HG03432 (cell line): Measurements from ENCODE around the gene PDE4B.

Experiments used
- ATAC-seq: cut with Tn5 transposase; IDR thresholded peaks from one replicate; pipeline ENCODE4 v1.9.1; 2021; ENCODE audit warnings: mild to moderate bottlenecking, moderate library complexity; ENCODE audit not compliant: unreplicated experiment

The PDE4B gene

DNA sequence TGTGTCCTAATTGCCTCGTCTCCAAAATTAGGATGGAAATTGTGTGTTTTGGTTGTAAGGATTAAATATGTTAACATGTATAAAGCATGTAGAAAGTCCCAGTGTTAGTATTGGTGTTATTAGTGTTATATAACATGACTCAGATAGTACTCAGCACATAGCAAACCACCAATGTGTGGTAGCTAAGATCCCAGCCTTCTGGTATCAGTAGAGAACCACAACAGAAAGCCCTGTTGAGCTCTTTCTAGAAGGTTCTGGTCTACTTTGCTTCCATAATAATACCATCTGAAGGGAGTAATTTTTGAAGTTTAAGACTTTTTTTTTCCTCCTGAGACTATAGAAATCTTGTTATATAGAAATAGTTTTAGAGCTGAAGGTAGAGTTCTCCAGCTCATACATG is 481.9 kb downstream of the PDE4B start:
- peak; percentile 38 for ATAC-seq

DNA sequence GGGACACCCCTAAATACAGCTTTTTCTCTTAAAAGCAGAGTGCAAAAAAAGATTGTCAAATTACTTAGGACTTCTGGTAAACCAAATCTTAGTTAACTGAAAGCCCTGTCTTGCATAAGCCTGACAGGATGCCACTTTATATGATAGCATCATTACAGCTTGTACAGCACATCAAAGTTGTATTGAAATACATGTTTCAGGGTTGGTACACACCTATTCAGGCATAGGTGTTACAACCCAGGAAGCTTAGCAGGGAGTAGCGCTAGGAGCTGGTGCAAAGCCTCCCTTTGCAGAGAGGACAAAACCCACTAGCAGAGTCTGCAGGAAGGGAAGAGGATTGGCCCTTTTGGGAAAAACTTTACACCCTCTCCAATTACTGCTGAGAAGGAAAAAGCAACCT is 482.4 kb downstream of the PDE4B start:
- ATAC-seq, result no peak

DNA sequence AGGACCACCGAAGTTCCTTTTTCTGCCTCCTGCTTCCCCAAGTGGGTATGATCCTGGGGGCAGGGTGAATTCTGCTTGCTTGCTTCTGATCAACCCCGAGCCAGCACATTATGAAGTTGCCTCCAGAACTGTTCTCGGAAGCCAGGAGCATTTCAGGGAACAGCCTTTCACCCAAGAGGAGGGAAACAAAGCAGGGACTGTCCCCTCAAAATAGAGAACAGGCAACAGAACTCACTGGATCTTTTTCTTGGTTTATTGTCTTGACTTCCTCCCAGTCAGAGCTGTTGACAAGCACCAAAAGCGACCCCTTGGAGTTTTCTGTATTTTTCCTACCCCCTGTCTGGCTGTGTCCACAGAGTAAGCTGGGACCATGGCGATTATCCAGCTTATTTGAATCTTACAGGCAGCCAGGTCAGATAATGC is 482.9 kb downstream of the PDE4B start:
- no peak for ATAC-seq

DNA sequence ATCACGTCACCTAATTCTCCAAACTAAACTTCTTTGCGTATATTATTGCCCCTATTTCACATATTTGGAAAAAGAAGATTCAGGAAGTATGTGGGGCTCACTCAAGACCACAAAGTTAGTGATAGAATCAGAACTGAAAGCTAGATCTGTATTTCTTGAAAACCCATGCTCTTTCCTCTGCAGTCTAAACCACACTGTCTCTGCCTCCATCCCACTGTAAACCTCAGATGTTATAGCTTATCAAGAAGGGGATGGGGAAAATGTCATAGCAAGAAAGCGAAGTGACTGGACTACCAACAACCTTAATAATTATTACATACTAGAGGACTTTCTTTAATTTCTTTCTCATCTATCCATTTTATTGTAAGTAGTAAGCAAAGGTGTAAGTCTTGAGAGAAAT is 483.5 kb downstream of the PDE4B start:
- ATAC-seq, result peak; percentile 85

DNA sequence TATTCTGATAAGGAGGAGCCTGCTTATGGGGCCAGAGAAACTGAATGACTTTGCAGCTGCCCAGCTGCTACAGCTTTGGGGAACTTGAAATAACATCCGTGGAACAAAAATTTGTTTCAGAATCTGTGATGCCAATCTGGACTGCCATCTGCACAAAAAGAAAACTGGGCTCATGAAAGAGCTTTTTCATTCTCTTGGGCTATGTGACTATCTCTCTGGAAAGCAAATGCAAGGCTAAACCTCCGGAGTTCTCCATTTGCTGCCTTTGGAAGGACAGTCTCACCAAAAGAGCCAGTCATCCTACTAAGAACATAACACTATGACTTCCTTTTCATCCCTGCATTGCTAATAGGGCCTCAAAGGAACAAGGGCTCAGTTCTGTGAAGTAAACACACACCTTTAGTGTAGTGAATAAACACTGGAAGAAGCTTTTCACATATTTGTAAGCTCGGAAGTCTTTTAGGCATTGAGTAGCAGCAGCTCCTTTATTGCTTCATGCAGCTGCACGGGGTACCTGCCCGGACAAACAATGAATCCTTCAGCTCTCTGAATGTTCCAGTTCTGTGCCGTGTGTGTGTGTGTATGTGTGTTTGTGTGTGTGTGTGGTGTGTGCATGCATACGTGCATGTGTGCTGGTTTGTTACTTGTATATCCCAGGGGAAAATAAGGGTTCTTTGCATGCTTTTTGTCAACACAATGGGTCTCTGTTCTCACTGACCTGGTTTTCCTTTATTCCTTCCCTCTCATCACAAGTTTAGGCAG is 485.7 kb downstream of the PDE4B start:
- ATAC-seq, result peak; percentile 23

DNA sequence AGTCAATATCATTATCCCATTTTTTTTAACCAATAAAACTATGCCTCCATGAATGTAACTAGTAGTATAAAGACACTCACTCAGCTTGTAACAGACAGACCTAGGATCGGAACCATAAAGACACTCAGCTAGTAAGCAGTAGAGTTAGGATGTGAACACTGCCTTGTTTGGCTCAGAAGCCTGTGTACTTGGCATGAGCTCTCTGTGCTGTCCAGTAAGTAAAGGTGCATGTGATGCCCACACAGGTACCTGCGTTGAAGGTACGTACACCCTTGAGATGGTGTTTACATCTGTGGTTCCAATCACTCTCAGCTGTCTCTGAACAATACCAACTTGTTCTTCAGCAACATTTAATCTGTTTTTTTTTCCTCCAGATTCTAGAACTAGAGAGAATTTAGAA is 489.1 kb downstream of the PDE4B start:
- no peak for ATAC-seq

DNA sequence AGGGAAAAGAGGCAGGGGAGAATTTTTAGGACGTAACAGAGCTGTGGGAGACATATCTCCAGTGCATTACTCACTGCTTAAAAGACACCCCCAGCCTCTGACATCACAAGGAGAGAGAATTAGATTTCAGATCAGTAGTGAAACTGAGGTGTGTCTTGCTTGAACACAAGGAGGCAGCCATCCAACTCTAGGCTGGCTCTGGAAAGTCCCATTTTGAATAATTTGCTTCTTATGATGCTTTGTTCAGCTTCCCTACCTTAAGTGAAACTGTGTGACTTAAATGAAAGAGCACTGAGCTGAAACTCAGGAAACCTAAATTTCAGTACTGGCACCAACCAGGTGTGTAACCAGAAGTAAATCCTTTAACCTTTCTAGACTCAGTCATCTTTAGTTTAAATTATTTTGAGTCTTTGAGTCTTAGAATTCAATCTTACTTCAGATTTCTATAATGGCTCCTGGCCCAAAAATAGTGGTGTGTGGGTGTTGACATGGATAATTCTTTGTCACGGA is 489.7 kb downstream of the PDE4B start:
- peak; percentile 82 for ATAC-seq

DNA sequence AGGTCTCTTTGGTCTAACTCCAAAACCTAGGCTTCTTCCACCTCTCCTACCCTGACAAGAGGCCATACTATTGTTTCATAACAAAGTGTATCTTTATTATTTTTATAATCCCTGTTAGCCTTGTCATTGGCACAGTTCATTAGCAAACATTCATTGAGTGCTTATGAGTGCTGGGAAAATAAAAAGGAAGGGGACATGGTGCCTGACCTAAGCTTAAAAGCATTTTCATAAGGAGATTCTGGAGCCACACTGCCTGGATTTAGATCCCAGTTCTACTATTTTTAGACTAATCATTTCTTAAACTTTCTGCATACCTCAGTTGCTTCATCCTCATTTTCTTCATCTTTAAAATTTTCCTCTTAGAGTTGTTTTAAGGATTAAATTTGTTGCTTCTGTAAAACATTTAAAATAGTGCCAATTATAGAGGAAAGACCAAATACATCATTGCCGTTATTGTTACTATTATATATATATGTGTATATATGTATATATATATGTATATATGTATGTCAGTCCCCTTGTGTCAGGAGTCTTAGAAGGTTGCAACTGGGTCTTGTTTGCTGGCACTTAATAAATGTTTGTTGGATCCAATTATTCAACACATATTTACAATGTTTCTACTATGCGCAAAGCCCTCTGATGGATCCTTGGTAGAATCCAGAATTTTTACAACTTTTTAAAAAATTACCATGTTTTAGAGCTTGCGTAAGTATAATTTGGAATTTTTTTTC is 490.4 kb downstream of the PDE4B start:
- ATAC-seq, result no peak

DNA sequence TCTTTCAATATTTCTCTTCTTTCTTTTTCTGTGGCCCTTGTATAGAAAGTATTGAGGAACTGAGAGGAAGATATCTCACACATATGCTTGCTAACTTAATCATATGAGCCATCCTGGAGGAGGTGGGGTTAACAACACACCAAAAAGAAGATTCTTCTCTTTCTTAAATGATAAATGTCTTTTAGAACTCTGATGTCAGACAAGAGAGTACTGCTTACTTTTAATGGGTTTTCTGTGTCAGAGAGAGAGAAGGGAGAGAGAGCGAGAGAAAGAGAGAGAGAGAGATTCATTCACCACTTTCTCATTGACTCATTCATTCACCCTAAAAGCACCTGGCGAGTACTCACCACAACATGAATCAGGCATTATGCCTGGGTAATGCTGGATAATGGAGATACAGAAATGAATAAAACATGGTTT is 490.9 kb downstream of the PDE4B start:
- ATAC-seq, result peak; percentile 71

DNA sequence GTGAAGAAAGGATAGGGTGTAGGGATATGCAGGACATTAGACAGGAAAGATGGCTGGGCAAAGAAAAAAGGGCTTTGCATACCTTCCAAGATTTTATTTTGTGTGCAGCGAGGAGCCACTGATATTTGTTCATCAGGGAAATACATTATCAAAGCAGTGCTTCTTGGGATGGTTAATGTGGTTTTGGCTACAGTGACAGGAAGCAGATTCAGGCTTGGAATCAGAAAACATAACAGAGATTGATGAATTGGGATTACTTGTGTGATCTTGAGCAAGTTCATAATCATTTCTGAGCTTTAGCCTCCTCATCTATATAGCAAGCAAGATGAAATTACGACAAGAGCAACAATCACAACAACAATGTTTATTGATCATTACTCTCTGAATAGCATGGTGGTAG is 492.1 kb downstream of the PDE4B start:
- ATAC-seq, result no peak

DNA sequence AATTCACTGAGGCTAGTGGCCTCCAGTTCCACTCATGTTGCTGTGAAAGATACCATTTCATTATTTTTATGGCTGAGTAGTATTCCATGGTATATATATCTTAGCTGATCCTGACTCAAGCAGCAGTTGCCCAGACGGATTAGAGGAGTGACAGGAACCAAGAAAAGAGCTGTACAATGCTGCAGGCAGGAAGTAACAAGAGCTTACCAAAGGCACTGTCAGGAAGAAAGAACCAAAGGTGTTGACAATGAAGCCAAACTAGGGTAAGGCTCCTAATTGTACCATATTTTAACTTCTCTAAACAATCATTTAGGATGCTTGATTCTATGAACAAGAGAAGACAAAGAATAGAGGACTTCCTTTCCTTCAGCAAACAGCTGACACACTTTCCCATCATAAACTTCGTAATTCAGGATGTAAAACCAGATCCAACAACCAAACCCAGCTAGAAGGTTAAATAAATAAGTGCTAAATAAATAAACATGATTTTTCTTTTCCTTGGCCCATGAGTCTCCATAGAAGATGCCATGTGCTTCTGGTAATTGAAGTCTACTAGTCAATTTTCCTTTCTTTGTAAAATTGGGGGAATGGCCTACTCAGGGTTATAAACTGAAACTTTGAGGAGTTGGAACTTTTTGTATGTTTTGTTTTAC is 493.0 kb downstream of the PDE4B start:
- no peak for ATAC-seq

DNA sequence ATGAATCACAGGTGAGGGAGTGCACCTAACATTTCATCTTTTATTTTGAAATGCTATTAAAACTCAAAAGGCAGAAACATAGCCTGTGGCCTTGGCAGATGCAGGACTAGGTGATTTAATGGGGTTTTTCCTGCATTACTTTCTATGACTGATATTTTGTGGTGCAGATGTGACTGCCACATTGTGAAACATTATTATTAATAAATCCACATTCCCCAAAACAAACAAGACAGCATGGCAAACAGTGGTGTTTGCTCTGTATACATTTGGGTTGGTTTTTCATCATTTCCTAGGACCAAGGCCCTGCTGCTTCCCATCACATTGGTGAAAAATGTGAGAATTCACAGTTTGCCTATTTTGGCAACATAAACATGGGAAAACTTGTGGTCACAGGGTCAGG is 493.6 kb downstream of the PDE4B start:
- ATAC-seq, result no peak

DNA sequence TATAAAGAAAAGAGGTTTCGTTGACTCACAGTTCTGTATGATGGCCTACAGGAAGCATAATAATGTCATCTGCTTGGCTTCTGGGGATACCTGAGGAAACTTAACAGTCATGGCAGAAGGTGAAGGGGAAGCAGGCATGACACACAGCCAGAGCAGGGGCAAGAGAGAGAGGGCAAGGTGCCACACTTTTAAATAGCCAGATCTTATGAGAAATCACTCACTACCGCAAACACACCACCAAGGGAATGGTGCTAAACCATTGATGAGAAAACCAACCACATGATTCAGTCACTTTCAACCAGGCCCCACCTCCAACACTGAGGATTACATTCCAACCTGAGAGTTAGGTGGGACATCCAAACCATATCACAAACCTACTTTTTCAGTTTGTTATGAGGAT is 495.4 kb downstream of the PDE4B start:
- ATAC-seq, result no peak

DNA sequence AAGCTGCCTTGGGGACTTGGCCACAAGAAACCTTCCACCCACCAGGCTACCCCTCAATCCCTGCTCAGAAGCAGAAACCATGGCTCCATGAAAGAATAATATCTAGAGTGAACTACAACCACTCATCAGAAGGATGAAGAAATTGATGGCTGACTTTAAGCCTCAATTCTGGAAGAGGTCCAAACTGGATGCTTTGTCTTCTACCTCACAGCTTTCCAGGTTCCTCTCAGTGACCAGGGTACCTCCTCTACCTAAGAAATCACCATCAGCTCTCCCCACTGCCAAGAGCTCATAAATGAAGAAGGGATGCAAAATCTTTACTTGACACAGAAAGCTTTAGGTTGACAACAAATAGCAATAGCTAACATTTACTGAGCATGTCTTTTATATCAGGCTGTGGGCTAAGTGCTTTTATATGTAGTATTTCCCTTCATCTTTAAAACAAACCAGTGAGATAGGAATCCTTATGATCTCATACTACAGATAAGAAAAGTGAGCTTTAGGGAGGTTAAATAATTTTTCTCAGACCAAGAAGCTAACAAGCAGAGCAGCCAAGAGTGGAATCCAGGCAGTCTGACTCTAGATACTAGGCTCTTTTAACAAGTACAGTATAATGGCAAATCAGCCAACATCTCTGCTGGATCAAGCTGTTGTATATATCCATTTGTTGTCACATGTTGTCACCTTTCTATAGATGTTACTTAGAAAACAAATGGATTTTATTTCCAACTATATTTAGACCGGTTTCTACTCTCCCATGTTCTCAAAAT is 498.3 kb downstream of the PDE4B start:
- ATAC-seq, result no peak

DNA sequence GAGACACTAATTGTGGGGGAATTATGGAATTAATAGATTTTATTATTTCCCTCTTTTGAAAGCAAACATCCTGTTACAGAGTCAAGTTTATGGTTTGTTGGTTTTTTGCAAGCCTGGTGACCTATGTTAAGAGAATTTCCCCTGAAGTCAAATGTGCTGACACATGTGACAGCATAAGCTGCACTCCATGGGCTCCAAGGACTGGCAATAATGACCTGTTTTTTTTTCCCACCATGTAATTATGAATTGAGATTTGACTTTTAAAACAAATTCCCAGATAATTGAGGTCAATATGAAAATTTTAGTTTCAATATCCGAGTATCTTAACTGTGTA is 498.8 kb downstream of the PDE4B start:
- ATAC-seq, result no peak

DNA sequence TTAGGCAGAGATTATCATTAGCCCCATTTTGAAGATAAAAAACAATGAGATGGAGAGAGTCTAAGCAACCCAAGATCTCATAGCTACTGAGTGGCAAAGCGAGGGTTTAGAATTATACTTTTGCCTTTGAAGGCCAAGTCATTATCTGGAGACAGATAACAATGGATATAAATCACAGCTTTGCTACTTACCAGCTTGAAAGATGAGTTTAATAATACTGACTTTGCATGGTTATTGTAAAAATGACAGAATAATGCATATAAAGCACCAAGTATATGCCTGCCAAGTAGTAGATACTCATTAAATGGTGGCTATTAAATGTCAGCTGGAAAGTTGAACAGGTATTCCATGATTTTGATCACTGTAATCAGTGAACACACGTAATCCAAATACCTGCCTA is 499.6 kb downstream of the PDE4B start:
- no peak for ATAC-seq

DNA sequence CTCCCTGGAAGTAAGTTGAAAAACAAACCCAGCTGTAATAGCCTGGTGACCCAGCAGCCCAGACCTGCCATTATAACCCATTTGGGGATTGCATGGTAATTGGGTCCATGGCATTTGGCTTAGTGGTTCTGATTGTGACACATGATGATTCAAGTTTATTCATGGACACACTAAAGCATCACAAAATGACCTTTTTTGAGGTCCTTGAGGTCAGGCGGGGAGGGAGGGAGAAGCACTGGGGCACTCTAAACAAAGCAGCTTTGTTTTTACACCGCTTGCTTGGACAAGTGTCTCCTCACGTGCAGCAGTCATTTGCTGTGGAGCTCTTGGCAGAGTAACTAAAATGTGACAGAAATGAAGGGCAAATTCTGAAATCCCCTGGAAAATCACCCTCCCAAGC is 500.2 kb downstream of the PDE4B start:
- ATAC-seq, result no peak

DNA sequence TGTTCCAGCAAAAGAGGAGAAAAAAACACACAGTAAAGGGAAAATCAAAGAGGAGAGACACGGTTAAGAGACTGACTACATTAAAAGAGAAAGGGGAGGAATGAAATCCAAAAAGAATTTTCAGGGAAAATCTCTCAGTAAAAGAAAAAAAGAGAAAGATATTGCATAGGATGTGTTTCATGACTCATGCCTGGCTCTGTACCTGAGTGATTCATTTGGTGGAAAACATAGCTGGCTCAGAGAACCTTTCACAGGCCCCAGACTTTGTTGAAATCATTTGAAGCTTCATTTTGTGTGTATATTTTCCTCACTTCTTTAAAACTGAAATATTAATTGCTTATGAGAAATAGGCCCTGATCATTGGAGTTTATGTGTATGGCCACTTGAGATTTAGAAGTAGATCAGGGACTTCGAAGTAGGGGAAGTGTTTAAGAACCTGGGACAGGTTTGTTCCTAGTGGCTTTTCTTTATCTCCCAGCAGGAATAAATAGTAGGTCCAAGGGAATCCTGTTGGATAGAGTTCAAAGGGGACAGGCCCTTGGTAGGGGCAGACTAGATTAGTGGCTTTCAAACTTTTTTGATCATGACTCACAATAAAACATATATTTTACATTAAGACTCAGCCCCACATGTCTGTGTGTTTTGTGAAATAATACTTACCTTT is 502.1 kb downstream of the PDE4B start:
- no peak for ATAC-seq

DNA sequence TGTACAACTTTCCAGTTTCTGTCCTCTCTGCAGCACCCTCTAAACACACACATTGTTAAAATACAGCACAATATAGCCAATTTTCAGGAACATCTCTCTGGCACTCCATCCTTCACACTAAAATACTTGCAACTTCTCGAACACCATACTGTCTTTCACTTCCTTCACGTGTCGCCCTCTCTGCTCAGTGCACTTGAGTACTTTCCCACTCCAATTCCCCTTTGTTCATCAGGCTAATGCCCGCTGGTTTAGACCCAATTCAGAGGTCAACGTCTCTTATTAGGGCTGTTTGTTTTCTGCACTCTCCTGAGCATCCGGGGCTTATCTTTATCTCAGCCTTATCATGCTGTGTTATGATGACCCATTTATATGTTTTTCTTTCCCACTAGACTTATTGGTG is 503.1 kb downstream of the PDE4B start:
- ATAC-seq, result no peak

DNA sequence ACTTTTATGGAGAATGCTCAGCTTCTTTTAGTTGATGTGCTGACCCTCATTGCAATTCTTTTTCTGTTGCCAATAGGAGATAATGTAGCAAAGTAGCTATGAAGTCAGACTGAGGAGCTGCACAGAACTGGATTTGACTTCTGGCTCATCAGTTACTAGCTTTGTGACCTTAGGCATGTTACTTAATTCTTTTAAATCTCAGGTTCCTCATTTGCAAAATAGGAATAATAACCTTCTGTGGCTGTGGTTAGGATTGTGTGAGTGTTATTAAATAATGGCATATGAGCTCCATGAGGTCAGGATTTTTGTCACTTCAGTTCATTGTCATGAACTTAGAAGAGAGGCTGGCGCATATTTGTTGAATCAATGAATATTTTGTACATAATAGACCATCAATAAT is 503.7 kb downstream of the PDE4B start:
- no peak for ATAC-seq

DNA sequence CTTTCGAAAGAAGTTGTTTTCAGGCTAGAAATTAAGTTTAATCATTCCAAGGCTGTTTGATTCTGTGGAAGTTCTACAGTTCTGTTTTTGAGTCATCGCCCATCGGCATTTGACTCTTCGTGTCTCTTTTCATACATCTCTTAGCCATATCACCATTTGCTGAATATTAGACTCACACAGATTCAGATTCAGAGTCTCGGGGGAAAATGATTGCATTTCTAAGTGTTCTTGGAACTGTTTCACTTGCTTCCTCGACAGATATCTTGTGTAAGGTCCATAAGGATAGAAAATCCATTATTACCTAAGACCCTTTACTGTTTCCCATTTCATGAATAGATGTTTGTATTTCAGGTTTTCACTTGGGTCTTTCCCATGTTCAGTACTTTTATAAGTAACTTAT is 504.3 kb downstream of the PDE4B start:
- no peak for ATAC-seq
